GM06990 (cell line): ENCODE results near the gene NBL1.

Experiments used
- DNase-seq: peaks from one replicate; pipeline ENCODE4 v3.0.0-alpha.2; 2011; ENCODE audit not compliant: insufficient read length; ENCODE audit errors: extremely low read depth
- H3K27me3 ChIP-seq: replicated peaks from 2 replicates; pipeline ENCODE4 v1.6.0; 2011; ENCODE audit warnings: low read length; ENCODE audit not compliant: control insufficient read depth, insufficient read depth
- H3K36me3 ChIP-seq: 2 replicates; pipeline ENCODE4 v1.5.1; 2011; ENCODE audit warnings: low read length; ENCODE audit not compliant: control insufficient read depth, insufficient read depth
- H3K4me3 ChIP-seq: replicated peaks from 2 replicates; pipeline ENCODE4 v1.5.1; 2011; ENCODE audit warnings: low read depth, mild to moderate bottlenecking, control low read depth, low read length
- CTCF ChIP-seq: IDR thresholded peaks from 2 replicates; pipeline ENCODE4 v1.5.1; 2011; ENCODE audit warnings: low read length, control low read depth, mild to moderate bottlenecking, inconsistent platforms; ENCODE audit not compliant: insufficient read depth, poor library complexity, severe bottlenecking

NBL1 gene

GRCh38 chr1:19670787-19671186 is 26.7 kb downstream of the NBL1 start:
- no peaks in the 10 kb centered on the region; the same call in none of the 2 replicates for H3K27me3 ChIP-seq

GRCh38 chr1:19672237-19672636 is 28.1 kb downstream of the NBL1 start:
- TF ChIP-seq CTCF = no peak
- no peak for DNase-seq
- no peaks in the 10 kb centered on the region for H3K36me3 ChIP-seq
- H3K27me3 ChIP-seq = no peaks in the 10 kb centered on the region; the same call in none of the 2 replicates
- H3K4me3 ChIP-seq = no peak overlapping the region

More at GRCh38 chr1:19670787-19671186, 26.7 kb downstream of the NBL1 start:
- no peak overlapping the region for H3K4me3 ChIP-seq
- H3K36me3 ChIP-seq = no peaks in the 10 kb centered on the region
- TF ChIP-seq CTCF = no peak
- no peak for DNase-seq

GRCh38 chr1:19675797-19676196 is 31.7 kb downstream of the NBL1 start:
- DNase-seq = no peak
- no peak overlapping the region for H3K4me3 ChIP-seq
- no peaks in the 10 kb centered on the region; the same call in 1 of the 2 replicates for H3K27me3 ChIP-seq
- H3K36me3 ChIP-seq = no peaks in the 10 kb centered on the region
- TF ChIP-seq CTCF = no peak

- Histone ChIP-seq H3K27me3 (no peaks in the 10 kb centered on the region; the same call in 1 of the 2 replicates), H3K4me3 (no peak overlapping the region), H3K36me3 (no peaks in the 10 kb centered on the region)
- TF ChIP-seq CTCF = no peak
- no peak for DNase-seq
Measured at GRCh38 chr1:19676438-19676922, 32.4 kb downstream of the NBL1 start.

GRCh38 chr1:19678493-19678892 is 34.4 kb downstream of the NBL1 start:
- Histone ChIP-seq H3K36me3 (no peaks in the 10 kb centered on the region), H3K27me3 (no peaks in the 10 kb centered on the region; the same call in 1 of the 2 replicates), H3K4me3 (no peak overlapping the region)
- TF ChIP-seq CTCF = no peak
- no peak for DNase-seq
